HCT116 (cell line): ENCODE results near the gene RHOU. TPM values are rescaled to one million over a fixed set of nuclear protein-coding genes. Genes with fewer than 3 reads are reported as not detected.
"Not testable (repeated sequence)": the region's sequence is repeated elsewhere in the genome, so short reads cannot be mapped to it uniquely, and the experiment has no call there.

ENCODE experiments used
- ATAC-seq: fragments of 200-7000 bp; cut with Tn5 transposase; 2 replicates; pipeline ENCODE4 v1.9.1; 2020; ENCODE audit warnings: mild to moderate bottlenecking, moderate library complexity
- BruUV-seq: library from RNA; stranded (reverse); fragments of 400-500 nt; replicated peaks from 2 replicates; lab custom pipeline; 2021; lab: Mats Ljungman, UMichigan
- CTCF ChIA-PET: fragments of 300-600 bp; sonication (Branson Sonifier 250); formaldehyde crosslinking; loops from one replicate; lab custom pipeline; 2021; ENCODE audit warnings: antibody characterized with exemption; lab: Charles Lee
- POLR2A ChIA-PET: fragments of 300-600, 350-600 bp; sonication (Branson Sonifier 250); formaldehyde crosslinking; loops from one replicate; lab custom pipeline; 2021; ENCODE audit warnings: antibody characterized with exemption; lab: Charles Lee
- RAD21 ChIA-PET, 2 experiments: fragments of 300-600 bp; sonication (Branson Sonifier 250); formaldehyde crosslinking; loops; one replicate each; lab custom pipeline; 2023; ENCODE audit warnings: low total read pairs in 2 of 2; ENCODE audit not compliant: uncharacterized antibody in 2 of 2, unreplicated experiment in 2 of 2, low non-redundant PET in 1 of 2; lab: Charles Lee
- DNase-seq: peaks from one replicate; pipeline ENCODE4 v3.0.0-alpha.2; 2010; ENCODE audit warnings: low read depth, low spot score
- H2AFZ ChIP-seq: fragments of 200-600 bp; shearing (Covaris generic), sonication (generic); 2 replicates; pipeline ENCODE4 v1.6.1; 2017; ENCODE audit warnings: low read depth, mixed run types, mixed read lengths, antibody characterized with exemption, low read length; ENCODE audit not compliant: poor library complexity, severe bottlenecking
- H3K27ac ChIP-seq: 2 replicates; pipeline ENCODE4 v1.5.1; 2012; ENCODE audit warnings: low read depth, low read length
- H3K27me3 ChIP-seq: fragments of 200-600 bp; sonication (generic); 2 replicates; pipeline ENCODE4 v1.6.1; 2016; ENCODE audit warnings: mixed run types, low read length, mixed read lengths; ENCODE audit not compliant: insufficient read depth
- H3K36me3 ChIP-seq, 2 experiments: fragments of 200-500 bp in 1 of 2; fragments of 200-600 bp in 1 of 2; sonication (Bioruptor generic) in 1 of 2; sonication (generic) in 1 of 2; 2 replicates each; pipeline versions ENCODE4 v1.5.1 to v1.6.1; 2014 to 2016; ENCODE audit warnings: low read length in 2 of 2, inconsistent platforms in 1 of 2, mixed read lengths in 1 of 2, mixed run types in 1 of 2; ENCODE audit not compliant: insufficient read depth in 2 of 2, control insufficient read depth in 1 of 2
- H3K4me1 ChIP-seq, 2 experiments: fragments of 200-600 bp in 1 of 2; sonication (generic) in 1 of 2; 2 replicates each; pipeline versions ENCODE4 v1.5.1 to v1.6.1; 2012 to 2017; ENCODE audit warnings: low read length in 2 of 2, inconsistent platforms in 1 of 2, mild to moderate bottlenecking in 1 of 2, mixed read lengths in 1 of 2, mixed run types in 1 of 2, moderate library complexity in 1 of 2; ENCODE audit not compliant: insufficient read depth in 2 of 2, control insufficient read depth in 1 of 2
- H3K4me2 ChIP-seq: fragments of 200-600 bp; sonication (generic); 2 replicates; pipeline ENCODE4 v1.6.1; 2017; ENCODE audit warnings: mixed run types, low read length, mixed read lengths
- H3K4me3 ChIP-seq, 2 experiments: fragments of 200-600 bp in 1 of 2; sonication (generic) in 1 of 2; replicated peaks in 1 of 2; 2 replicates each; pipeline ENCODE4 v1.5.1; 2011 to 2016; ENCODE audit warnings: low read length in 2 of 2, control low read depth in 1 of 2, low read depth in 1 of 2, mild to moderate bottlenecking in 1 of 2, mixed read lengths in 1 of 2, mixed run types in 1 of 2
- H3K79me2 ChIP-seq: fragments of 200-600 bp; sonication (generic); 2 replicates; pipeline ENCODE4 v1.6.1; 2017; ENCODE audit warnings: mild to moderate bottlenecking, mixed run types, low read length, moderate library complexity, mixed read lengths; ENCODE audit not compliant: insufficient read depth
- H3K9ac ChIP-seq: fragments of 200-600 bp; sonication (generic); 2 replicates; pipeline ENCODE4 v1.6.1; 2016; ENCODE audit warnings: low read length, mixed read lengths
- H3K9me2 ChIP-seq: fragments of 200-600 bp; sonication (generic), shearing (Covaris generic); 2 replicates; pipeline ENCODE4 v1.6.1; 2017; ENCODE audit warnings: mixed run types, mild to moderate bottlenecking, moderate library complexity; ENCODE audit not compliant: insufficient read depth
- H3K9me3 ChIP-seq, 2 experiments: fragments of 200-500 bp in 1 of 2; fragments of 200-600 bp in 1 of 2; sonication (Bioruptor generic) in 1 of 2; sonication (generic) in 1 of 2; 2 replicates each; pipeline ENCODE4 v1.6.1; 2014 to 2017; ENCODE audit warnings: low read length in 2 of 2, mixed read lengths in 2 of 2, inconsistent platforms in 1 of 2, low read depth in 1 of 2, mild to moderate bottlenecking in 1 of 2, mixed run types in 1 of 2, moderate library complexity in 1 of 2; ENCODE audit not compliant: control insufficient read depth in 1 of 2, insufficient read depth in 1 of 2
- H4K20me1 ChIP-seq: fragments of 200-600 bp; sonication (generic), shearing (Covaris generic); 2 replicates; pipeline ENCODE4 v1.6.1; 2017; ENCODE audit warnings: mixed run types, mild to moderate bottlenecking, moderate library complexity; ENCODE audit not compliant: insufficient read depth
- EZH2phosphoT487 ChIP-seq: fragments of 200-600 bp; IDR thresholded peaks from 2 replicates; pipeline ENCODE4 v1.6.1; 2018; ENCODE audit warnings: antibody characterized with exemption, borderline replicate concordance
- RAD21 ChIP-seq: IDR thresholded peaks from 2 replicates; pipeline ENCODE4 v1.6.1; 2012; ENCODE audit warnings: low read depth, mild to moderate bottlenecking
- intact Hi-C: fragments of 100-400 bp; cut with micrococcal nuclease; formaldehyde crosslinking; loops from 2 replicates; pipeline ENCODE4 v1.10.0; 2022
- total RNA-seq: library from RNA; stranded (reverse); gene quantifications from one replicate; pipeline ENCODE4 v1.2.1, GENCODE V29; 2021; ENCODE audit not compliant: unreplicated experiment
- TF ChIP-seq, protein P1 (sequence below), 3 experiments: fragments of 200-600 bp in 1 of 3; sonication (generic) in 1 of 3; IDR thresholded peaks in 2 of 3; conservative IDR thresholded peaks in 1 of 3; 2 replicates each; pipeline ENCODE4 v1.5.1; 2012 to 2017; ENCODE audit warnings: low read depth in 2 of 3, low read length in 2 of 3, antibody characterized with exemption in 1 of 3, borderline replicate concordance in 1 of 3, control low read depth in 1 of 3, mild to moderate bottlenecking in 1 of 3, mixed read lengths in 1 of 3, mixed run types in 1 of 3, moderate library complexity in 1 of 3; ENCODE audit not compliant: insufficient read depth in 1 of 3

The RHOU gene
- total RNA-seq, 1 experiment from 2014 or later, result 4.0 TPM

DNA sequence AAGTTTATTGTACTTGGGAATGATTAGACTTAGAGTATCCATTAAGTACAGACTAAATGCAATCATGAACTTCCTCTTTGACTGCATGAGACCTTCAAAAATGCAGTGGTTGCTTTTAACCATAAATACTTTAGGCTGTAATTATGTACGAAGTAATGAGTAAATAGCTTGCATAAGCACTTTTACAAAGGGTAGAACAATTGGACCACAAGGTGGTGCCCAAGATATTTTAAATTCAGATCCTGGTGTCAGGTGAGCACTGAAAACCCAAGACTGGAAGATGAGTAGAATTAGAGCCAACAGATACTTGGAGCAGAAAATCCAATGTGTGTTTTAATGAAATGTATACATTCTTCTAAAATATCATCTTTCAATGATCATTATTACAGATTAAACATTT is 43.4 kb upstream of the RHOU start:
- TF ChIP-seq, protein P1, sequence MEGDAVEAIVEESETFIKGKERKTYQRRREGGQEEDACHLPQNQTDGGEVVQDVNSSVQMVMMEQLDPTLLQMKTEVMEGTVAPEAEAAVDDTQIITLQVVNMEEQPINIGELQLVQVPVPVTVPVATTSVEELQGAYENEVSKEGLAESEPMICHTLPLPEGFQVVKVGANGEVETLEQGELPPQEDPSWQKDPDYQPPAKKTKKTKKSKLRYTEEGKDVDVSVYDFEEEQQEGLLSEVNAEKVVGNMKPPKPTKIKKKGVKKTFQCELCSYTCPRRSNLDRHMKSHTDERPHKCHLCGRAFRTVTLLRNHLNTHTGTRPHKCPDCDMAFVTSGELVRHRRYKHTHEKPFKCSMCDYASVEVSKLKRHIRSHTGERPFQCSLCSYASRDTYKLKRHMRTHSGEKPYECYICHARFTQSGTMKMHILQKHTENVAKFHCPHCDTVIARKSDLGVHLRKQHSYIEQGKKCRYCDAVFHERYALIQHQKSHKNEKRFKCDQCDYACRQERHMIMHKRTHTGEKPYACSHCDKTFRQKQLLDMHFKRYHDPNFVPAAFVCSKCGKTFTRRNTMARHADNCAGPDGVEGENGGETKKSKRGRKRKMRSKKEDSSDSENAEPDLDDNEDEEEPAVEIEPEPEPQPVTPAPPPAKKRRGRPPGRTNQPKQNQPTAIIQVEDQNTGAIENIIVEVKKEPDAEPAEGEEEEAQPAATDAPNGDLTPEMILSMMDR (IDR thresholded peaks at IDR 0.05 in 2 of 3, conservative IDR thresholded peaks at IDR 0.05 in 1 of 3; ENCODE audit: borderline replicate concordance in 1 of 3, insufficient read depth in 1 of 3, low read depth in 2 of 3, low read length in 2 of 3), result peak; percentile 39 to 80 (median 65)
- no peak for TF ChIP-seq EZH2phosphoT487
- peak; percentile 90 for TF ChIP-seq RAD21
- TF ChIP-seq, all 23 proteins: peak for 2
- Histone ChIP-seq H3K9me2 (no peaks in the 10 kb centered on the region), H3K36me3 (no peaks in the 10 kb centered on the region), H2AFZ (peak overlapping the region; percentile 41), H3K4me1 (peaks cover 4 to 10% of the 10 kb centered on the region in 2 experiments; a peak in 3 of 4 replicates), H3K4me3 (no peak overlapping the region), H4K20me1 (no peaks in the 10 kb centered on the region), H3K79me2 (no peaks in the 10 kb centered on the region), H3K27me3 (peaks cover 6% of the 10 kb centered on the region; the same call in 1 of the 2 replicates), H3K9ac (no peak overlapping the region), H3K9me3 (no peaks in the 10 kb centered on the region), H3K4me2 (no peak overlapping the region; the same call in 1 of the 2 replicates), H3K27ac (no peak overlapping the region)
- POLR2A ChIA-PET, result no interaction called here
- no TSS peak for BruUV-seq
- intact Hi-C loops, result loop anchor here (1.0 to 10.0 kb wide), 4 partner anchors 465 to 793 kb away; no protein-coding TSS in a partner anchor
- CTCF ChIA-PET, result interaction anchor here (0.9 to 3.8 kb wide), 9 partner anchors 27 to 729 kb away, joined by 3 to 35 read pairs (median 8); no protein-coding TSS in a partner anchor
- ATAC-seq, result peak; percentile 82
- DNase-seq, result peak; percentile 67
- RAD21 ChIA-PET, result no interaction called here

DNA sequence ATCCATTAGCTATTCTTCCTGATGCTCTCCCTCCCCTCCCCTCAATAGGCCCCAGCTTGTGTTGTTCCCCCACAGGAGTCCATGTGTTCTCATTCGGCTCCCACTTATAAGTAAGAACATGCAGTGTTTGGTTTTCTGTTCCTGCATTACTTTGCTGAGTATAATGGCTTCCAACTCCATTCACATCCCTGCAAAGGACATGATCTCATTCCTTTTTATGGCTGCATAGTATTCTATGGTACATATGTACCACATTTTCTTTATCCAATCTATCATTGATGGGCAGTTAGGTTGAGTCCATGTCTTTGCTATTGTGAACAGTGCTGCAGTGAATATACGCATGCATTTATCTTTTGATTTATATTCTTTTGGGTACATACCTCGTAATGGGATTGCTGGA is 40.8 kb upstream of the RHOU start:
- ATAC-seq, H4K20me1 ChIP-seq, H2AFZ ChIP-seq, H3K4me2 ChIP-seq, H3K9me3 ChIP-seq, H3K79me2 ChIP-seq, DNase-seq, RAD21 ChIA-PET, H3K9ac ChIP-seq, H3K27ac ChIP-seq, H3K4me3 ChIP-seq, POLR2A ChIA-PET, BruUV-seq, H3K36me3 ChIP-seq, H3K9me2 ChIP-seq, H3K27me3 ChIP-seq: not testable (repeated sequence)
- CTCF ChIA-PET, result interaction anchor here (1.0 kb wide), 1 partner anchor 528 kb away, joined by 3 read pairs; no protein-coding TSS in a partner anchor
- peaks cover 4 to 10% of the 10 kb centered on the region in 2 experiments; a peak in 3 of 4 replicates for H3K4me1 ChIP-seq
- intact Hi-C loops, result loop anchor here (10.0 kb wide), 1 partner anchor 790 kb away; no protein-coding TSS in a partner anchor
